ENCODE data around the gene CELA1.
"Not testable (repeated sequence)": the region's sequence is repeated elsewhere in the genome, so short reads cannot be mapped to it uniquely, and the experiment has no call there.

The CELA1 gene

GRCh38 chr12:51343201-51343600 lies 3.3 kb downstream of the CELA1 start:
- DNase-seq (ENCODE audit: low spot score): no peak

- DNase-seq (ENCODE audit: low spot score): no peak
Observed at GRCh38 chr12:51342416-51342815, 4.1 kb downstream of the CELA1 start.

- peak; percentile 72 for DNase-seq (ENCODE audit: low spot score)
Observed at GRCh38 chr12:51341251-51342007, 5.0 kb downstream of the CELA1 start.

- DNase-seq (ENCODE audit: low spot score): no peak
Observed at GRCh38 chr12:51339750-51340149, 6.7 kb downstream of the CELA1 start.

GRCh38 chr12:51337336-51337735 lies 9.1 kb downstream of the CELA1 start:
- not testable (repeated sequence) for DNase-seq (ENCODE audit: low spot score)

GRCh38 chr12:51335931-51336330 lies 10.5 kb downstream of the CELA1 start:
- DNase-seq (ENCODE audit: low spot score): no peak

GRCh38 chr12:51334764-51335163 lies 11.7 kb downstream of the CELA1 start:
- DNase-seq (ENCODE audit: low spot score): no peak

GRCh38 chr12:51333536-51333935 lies 12.9 kb downstream of the CELA1 start:
- no peak for DNase-seq (ENCODE audit: low spot score)

- DNase-seq (ENCODE audit: low spot score): no peak
Observed at GRCh38 chr12:51330186-51330585, 16.3 kb downstream of the CELA1 start.

- DNase-seq (ENCODE audit: low spot score): no peak
Observed at GRCh38 chr12:51329742-51330141, 16.7 kb downstream of the CELA1 start.

GRCh38 chr12:51328587-51328986 lies 17.9 kb downstream of the CELA1 start:
- DNase-seq (ENCODE audit: low spot score): no peak

- peak; percentile 40 for DNase-seq (ENCODE audit: low spot score)
Observed at GRCh38 chr12:51326698-51327439, 19.6 kb downstream of the CELA1 start.

- no peak for DNase-seq (ENCODE audit: low spot score)
Observed at GRCh38 chr12:51324953-51325352, 21.5 kb downstream of the CELA1 start.

- DNase-seq (ENCODE audit: low spot score): no peak
Observed at GRCh38 chr12:51323966-51324895, 22.2 kb downstream of the CELA1 start, which contains the start of gene BIN2. BIN2 (minus strand) TSS chr12:51324174; CDS start chr12:51324102, 72 bp downstream.

- no peak for DNase-seq (ENCODE audit: low spot score)
Observed at GRCh38 chr12:51323317-51323960, 23.0 kb downstream of the CELA1 start.

GRCh38 chr12:51322452-51322851 lies 24.0 kb downstream of the CELA1 start:
- DNase-seq (ENCODE audit: low spot score): no peak

GRCh38 chr12:51321882-51322281 lies 24.6 kb downstream of the CELA1 start:
- no peak for DNase-seq (ENCODE audit: low spot score)

GRCh38 chr12:51320695-51321320 lies 25.7 kb downstream of the CELA1 start:
- no peak for DNase-seq (ENCODE audit: low spot score)

GRCh38 chr12:51320311-51320694 lies 26.2 kb downstream of the CELA1 start:
- no peak for DNase-seq (ENCODE audit: low spot score)

GRCh38 chr12:51318846-51319599 lies 27.5 kb downstream of the CELA1 start:
- no peak for DNase-seq (ENCODE audit: low spot score)

All from hepatic stellate cell (primary cell).